NCI-H1694 treated with DMSO at 0.1 percent for 48 hours (cell line): ENCODE measurements around the gene PLCH1.

ENCODE experiments used
- DNase-seq: peaks from one replicate; lab custom pipeline; 2025; lab: John Stamatoyannopoulos, UW

PLCH1 gene

DNA sequence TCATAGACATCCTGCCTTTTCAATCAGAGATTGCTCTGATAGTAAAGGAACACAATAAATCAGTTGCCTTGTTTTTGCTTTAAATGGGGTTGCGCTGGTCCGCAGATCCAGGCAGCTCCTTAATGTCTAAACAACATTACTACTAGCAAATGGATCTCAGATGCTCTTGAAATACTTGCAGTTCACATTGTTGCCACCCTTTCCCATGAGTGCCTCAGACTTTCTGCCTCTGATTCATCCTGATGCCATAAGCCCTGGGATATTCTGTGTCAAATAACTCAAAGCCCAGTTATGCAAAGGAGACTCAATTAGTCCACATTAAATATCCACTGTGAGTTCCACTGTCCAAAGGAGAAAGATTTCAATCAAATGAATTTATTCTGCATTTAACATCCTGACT is 196.7 kb downstream of the PLCH1 start:
- no peak for DNase-seq

GRCh38 chr3:155535098-155535497 is 209.8 kb downstream of the PLCH1 start:
- no peak for DNase-seq

- DNase-seq: no peak
Measured at GRCh38 chr3:155528579-155528978, 216.3 kb downstream of the PLCH1 start.

DNA sequence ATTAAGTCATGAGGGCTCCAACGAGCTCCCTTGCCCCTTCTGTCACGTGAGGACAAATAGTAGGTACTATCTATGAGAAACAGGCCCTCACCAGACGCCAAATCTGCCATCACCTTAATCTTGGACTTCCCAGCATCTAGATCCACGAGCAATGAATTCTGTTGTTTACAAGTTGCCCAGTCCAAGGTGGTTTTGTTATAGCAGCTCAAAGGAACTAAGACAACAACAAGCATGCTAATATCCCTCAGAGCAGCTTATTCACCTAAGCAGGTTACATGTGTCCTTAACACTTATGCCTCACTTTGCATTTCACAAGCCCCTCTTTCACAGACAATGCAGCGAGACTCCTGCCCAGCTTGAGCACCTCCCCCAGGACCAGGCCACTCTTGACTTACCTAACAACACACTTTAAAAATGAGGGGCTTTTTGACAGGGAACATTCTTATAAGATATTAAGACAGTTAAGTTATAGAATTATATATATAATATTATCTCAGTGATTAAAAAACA is 219.5 kb downstream of the PLCH1 start:
- no peak for DNase-seq

DNA sequence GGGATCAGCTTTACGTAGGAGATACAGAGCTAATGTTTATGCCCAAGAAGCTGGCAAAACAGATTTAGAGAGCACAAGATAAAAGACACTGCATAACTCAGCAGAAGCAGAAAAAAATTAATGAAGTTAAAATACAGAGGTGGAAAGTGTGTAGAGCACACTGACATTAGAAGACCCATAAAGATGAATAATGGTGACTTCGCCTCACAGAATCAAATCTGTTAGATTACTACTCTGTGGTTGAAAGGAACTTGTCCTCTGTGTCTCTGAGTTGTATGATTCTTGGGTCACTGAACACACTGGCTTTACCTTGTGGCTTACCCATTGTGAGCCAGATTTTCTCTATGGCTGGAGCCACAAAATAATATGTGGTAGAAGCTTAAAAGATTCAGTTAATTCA is 224.4 kb downstream of the PLCH1 start:
- no peak for DNase-seq

DNA sequence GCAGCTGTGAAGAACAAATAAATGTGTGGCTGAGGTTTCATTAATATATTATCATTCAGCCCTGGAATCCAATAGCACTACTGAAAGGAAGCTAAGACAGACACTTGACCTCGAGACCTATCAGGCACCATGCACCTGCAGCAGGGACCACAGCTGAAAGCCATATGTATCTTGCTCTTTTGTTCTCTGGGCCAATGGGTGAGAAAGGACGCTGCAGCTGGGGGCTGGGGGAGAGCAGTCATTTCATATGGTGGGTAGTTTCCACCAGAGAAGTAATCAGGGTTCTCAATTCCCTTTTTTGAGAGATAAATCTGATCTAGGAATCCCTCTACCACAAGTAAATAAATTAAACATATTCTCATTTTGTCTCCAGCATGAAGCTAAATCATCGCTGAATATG is 225.8 kb downstream of the PLCH1 start:
- DNase-seq: no peak

DNA sequence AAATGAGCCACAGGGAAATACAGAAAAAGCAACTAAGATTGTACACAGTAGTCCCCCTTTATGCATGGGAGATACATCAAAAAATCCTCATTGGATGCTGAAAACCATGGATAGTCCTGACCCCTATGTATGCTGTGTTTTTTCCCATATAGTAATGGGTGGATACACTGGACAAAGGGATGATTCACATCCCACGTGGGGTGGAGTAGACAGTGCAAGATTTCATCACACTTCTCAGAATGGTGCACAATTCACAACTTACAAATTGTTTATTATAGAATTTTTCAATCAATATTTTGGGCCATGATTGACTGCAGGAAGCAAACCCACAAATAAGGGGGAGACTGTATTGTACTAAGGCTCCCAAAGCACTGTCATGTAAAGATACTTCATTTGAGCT is 227.0 kb downstream of the PLCH1 start:
- DNase-seq: no peak

DNA sequence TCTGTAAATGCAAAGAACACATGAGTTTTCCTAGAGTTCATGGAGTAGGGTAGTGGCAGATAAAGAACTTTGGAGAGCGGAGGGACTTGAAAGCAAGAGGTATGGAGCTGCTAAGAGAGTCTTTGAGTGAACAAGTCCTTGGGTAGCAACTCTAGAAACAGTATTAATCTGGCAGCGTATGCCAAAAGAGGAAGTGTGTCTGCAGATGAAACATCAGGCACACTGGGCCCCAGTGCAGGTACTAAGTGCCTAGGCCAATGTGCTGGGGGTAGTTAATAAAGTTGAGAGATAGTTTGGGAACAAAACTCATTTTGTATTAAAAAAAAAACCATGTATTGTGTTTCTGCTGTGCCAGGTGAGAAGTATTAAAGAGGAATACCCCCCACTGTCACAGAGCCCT is 228.4 kb downstream of the PLCH1 start:
- DNase-seq: no peak

DNA sequence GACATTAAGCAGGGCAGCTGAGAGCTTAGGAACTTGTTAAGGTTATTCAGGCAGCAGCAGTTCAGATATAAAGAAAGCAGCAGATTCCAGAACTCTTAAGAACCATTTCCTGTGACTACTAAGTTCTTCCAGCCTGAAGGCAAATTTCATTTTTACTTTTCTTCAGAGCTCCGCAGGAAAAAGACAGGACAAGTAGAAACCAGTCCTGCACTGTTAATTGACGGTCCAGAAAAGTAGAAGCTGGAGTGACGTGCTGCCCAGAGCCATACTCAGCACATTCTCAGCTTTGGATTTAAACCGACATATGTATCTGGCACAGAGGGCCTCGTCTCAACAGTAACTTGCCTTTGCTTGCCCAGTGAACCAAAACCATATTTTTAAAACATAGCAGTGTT is 232.0 kb downstream of the PLCH1 start:
- DNase-seq: no peak

DNA sequence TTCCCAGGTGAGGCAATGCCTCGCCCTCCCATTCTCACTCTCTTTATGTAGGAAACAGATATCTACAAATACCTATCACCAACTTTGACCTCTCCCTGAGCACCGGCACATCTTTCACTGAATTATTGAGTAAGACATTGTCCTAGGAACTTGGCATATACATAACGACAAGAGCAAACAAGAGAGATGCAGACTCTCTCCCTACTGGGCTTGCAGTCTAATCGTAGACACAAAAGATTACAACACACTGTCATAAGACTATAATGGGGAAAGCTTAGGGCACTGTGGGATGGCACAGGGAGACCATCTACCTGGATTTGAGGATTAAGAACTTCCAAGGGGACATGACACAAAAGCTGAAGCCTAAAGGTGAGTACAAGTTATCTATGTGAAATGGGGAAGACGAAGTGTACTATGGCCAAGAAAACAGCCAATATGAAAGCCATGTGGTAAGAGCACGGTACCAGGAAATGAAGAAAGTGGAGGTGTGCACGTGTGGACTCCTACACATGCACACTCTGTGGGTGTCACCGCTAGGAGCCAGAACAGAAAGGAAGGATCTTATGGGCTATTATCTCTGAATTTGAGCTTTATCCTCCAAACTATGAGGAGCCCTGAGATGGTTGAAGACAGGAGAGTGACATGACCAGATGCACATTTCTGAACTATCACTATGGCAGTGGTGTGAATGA is 232.6 kb downstream of the PLCH1 start:
- DNase-seq: no peak

- no peak for DNase-seq
Measured at GRCh38 chr3:155504682-155505081, 240.2 kb downstream of the PLCH1 start.

DNA sequence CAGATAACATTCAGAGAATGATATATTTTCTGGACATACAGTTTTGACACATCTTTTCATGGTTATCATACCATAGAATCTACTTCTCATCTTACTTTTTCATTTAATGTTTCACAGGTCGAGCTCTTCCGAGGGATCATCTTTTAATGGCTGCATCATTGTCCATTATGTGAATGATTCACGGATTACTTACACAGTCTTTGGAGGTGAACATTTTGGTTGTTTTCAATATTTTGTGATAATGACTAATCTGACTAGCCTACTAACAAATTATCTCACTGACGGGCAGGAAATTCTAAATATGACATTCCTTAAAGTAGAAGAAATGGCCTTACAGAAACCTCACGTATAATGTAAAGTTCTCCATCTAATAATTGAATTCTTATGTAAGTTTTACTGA is 242.2 kb downstream of the PLCH1 start:
- no peak for DNase-seq

DNA sequence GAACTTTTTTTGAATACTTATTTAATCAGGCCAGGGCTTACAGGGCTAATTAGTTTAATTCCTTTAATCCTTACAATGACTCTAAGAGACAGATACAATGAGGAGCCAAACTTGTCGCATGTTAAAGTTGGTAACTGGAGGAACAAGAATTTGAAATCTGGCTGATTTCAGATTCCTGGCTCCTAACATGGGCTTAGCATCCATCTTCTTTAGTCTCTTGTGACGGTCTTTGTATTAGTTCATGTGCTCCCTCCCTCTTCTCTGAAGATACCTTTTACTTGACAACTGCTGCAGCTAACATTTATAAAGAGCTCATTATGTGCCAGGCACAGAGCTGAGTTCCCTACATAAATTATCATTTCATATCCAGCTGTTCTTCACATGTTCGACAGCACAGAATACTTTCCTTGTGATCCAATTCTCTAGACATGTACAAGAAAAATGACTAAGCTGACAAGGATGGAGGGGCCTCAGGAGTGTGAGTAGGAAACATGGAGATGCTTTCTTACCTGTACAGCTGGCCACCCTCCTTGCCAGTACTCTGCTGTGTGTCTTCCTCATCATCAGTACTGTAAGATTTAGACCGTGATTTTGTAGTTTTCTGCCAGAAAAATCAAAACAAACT is 244.6 kb downstream of the PLCH1 start:
- DNase-seq: no peak

DNA sequence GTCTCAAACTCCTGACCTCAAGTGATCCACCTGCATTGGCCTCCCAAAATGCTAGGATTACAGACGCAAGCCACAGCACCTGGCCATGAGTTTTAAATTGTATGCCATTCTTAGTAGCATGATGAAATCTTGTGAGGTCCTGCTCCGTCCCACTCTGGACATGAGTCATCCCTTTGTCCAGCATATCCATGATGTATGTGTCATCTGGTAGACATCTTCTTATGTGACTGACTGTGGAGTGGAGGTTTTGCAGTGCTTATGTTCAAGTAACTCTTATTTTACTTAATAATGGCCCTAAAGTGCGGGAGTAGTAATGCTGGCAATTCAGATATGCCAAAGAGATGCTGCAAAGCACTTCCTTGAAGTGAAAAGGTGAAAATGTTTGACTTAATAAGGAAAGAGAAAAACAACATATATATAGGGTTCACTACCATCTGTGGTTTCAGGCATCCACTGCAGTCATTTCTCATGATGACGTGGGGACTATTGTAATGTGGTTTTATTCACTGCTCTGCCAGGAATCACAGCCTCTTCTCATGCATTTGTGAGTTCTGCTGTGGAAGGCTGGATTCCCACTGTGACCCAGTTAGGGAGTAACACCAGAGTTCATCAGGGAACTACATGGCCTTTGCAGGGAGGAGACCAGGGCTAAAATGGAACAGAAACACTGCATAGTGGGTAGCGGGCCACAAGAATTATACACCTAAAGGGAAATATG is 246.8 kb downstream of the PLCH1 start:
- no peak for DNase-seq

DNA sequence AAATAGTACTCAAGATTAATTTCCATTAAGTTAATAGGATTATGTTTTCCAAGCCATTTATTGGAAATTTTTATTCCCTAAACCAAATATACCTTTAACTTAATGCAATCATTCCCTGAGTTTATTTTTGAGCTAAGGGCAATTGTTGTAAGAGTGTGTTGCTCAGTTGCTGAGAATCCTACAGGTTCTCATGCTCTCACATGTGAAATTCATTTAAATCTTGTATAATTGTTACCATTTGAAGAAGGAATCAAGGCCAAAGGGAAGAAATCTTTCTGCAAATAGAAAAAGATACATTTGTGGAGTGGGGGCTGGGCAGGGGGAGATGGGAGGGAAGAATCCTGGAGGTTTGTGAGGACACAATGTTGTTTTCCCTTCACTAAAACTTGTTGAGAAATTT is 248.7 kb downstream of the PLCH1 start:
- no peak for DNase-seq

GRCh38 chr3:155495387-155495786 is 249.5 kb downstream of the PLCH1 start:
- no peak for DNase-seq

DNA sequence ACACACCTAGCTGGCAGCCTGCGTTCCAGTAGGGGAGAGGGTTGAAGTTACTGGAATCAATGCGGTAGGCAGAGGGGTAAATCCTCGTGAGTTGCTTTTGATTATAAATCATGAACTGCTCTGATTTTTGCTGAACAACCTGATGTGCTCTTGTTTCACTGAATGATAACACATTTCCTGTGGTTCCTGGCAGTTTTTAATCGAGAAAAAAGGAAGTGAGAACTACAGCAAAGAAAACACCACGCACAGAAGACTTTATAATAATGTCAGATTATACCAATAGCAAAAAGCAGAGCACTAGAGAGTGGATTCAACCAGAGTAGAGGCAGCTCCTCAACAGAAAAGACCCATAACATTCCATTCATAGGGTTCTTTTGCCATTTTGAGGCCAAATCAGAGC is 250.5 kb downstream of the PLCH1 start:
- DNase-seq: no peak

- DNase-seq: no peak
Measured at GRCh38 chr3:155492841-155493240, 252.0 kb downstream of the PLCH1 start.

DNA sequence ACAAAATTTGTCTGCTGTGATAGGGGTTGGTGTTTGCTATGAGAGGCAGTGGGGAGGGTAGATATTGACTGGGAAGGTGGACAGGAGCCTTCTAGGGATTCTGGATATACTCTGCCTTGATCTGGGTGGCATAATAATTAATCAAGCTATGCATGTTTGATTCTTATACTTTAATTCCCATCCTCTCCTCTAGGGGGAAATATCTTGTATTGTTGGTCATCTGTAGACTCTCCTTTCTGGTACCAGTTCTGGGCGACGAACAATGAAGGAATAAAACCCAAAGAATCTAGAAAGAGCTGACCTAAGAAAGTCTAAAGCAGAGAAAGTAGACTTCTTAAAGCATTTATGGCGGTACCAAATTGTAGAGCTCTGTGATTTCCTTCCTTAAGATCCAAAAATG is 253.2 kb downstream of the PLCH1 start:
- DNase-seq: no peak

- DNase-seq: no peak
Measured at GRCh38 chr3:155488671-155489070, 256.2 kb downstream of the PLCH1 start.

GRCh38 chr3:155485897-155486296 is 259.0 kb downstream of the PLCH1 start:
- no peak for DNase-seq

DNA sequence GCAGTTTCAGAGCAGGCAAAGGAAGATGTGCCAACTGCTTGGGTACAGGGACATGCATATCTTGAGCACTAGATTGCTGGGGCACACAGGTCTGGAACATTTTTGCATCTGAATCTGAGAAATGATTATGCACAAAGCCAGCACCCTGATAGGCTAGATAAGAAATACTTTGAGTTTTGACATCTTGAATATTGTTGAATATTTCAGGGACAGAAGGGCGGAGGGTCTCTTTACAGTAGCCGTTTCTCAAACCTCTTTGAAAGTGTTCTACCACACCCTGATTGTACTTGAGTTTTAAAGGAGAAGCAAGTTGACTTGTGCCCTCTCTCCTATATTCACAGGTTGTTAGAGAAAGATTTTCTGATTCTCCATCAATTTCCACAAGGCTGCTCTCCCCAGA is 263.3 kb downstream of the PLCH1 start:
- no peak for DNase-seq

- no peak for DNase-seq
Measured at GRCh38 chr3:155481089-155481488, 263.8 kb downstream of the PLCH1 start.
